ENCODE data around the gene MN1.

GRCh38 chr22:27705408-27706080 lies 96.0 kb downstream of the MN1 start:
- TF ChIP-seq POLR2AphosphoS5 (IDR thresholded peaks at IDR 0.05; ENCODE audit: low read depth, low read length) (no peak), POLR2A (IDR thresholded peaks at IDR 0.05; ENCODE audit: low read depth, low read length) (no peak)
